Mesodermal cell (in vitro differentiated cells): Measurements from ENCODE around the gene RSF1.

ENCODE experiments used
- H3K27ac ChIP-seq: 2 replicates; pipeline ENCODE4 v1.7.0; 2013; ENCODE audit warnings: mild to moderate bottlenecking, low read depth, low read length, moderate library complexity; ENCODE audit not compliant: severe bottlenecking
- H3K36me3 ChIP-seq: 2 replicates; pipeline ENCODE4 v1.7.1; 2013; ENCODE audit warnings: mild to moderate bottlenecking, low read length, moderate library complexity; ENCODE audit not compliant: control insufficient read depth, insufficient read depth
- H3K4me1 ChIP-seq: one replicate; pipeline ENCODE4 v1.7.1; 2013; ENCODE audit warnings: mild to moderate bottlenecking, low read length; ENCODE audit not compliant: insufficient read depth, control insufficient read depth, poor library complexity, severe bottlenecking
- H3K4me3 ChIP-seq: 2 replicates; pipeline ENCODE4 v1.7.0; 2013; ENCODE audit warnings: low read length, control low read depth, mild to moderate bottlenecking; ENCODE audit not compliant: insufficient read depth, poor library complexity, severe bottlenecking; ENCODE audit errors: extremely low read depth
- H3K9me3 ChIP-seq: 2 replicates; pipeline ENCODE4 v1.7.1; 2013; ENCODE audit warnings: mild to moderate bottlenecking, low read length, moderate library complexity; ENCODE audit not compliant: control insufficient read depth
- WGBS, 2 experiments: methylation state at CpG; one replicate each; pipeline ENCODE4 v1.1.5; 2013; ENCODE audit warnings: missing lambda C conversion rate in 2 of 2; ENCODE audit not compliant: insufficient coverage in 2 of 2; 5-methylcytosine and 5-hydroxymethylcytosine counted together

The RSF1 gene

GRCh38 chr11:77806993-77807392, 13.5 kb downstream of the RSF1 start:
- Histone ChIP-seq H3K36me3 (peaks cover 37% of the 10 kb centered on the region), H3K27ac (no peak overlapping the region), H3K4me3 (no peak overlapping the region), H3K9me3 (no peaks in the 10 kb centered on the region), H3K4me1 (peaks cover 5% of the 10 kb centered on the region)
- WGBS, 2 experiments = 88 to 100% methylated on average over 2 of the region's 2 CpGs

- H3K27ac ChIP-seq = no peak overlapping the region
- H3K4me3 ChIP-seq = no peak overlapping the region
Measured at GRCh38 chr11:77806415-77806814, 14.1 kb downstream of the RSF1 start.

GRCh38 chr11:77801477-77801876, 19.0 kb downstream of the RSF1 start:
- WGBS, 2 experiments = 83 to 91% methylated on average over 2 of the region's 3 CpGs
- Histone ChIP-seq H3K27ac (peak overlapping the region; percentile 41), H3K36me3 (peaks cover 21% of the 10 kb centered on the region)

More at GRCh38 chr11:77806415-77806814, 14.1 kb downstream of the RSF1 start:
- H3K36me3 ChIP-seq = peaks cover 33% of the 10 kb centered on the region
- H3K9me3 ChIP-seq = no peaks in the 10 kb centered on the region
- H3K4me1 ChIP-seq = peaks cover 8% of the 10 kb centered on the region

GRCh38 chr11:77800449-77800848, 20.1 kb downstream of the RSF1 start:
- H3K9me3 ChIP-seq = no peaks in the 10 kb centered on the region
- H3K36me3 ChIP-seq = peaks cover 21% of the 10 kb centered on the region
- H3K4me3 ChIP-seq = no peak overlapping the region
- H3K4me1 ChIP-seq = peaks cover 8% of the 10 kb centered on the region
- H3K27ac ChIP-seq = no peak overlapping the region

More at GRCh38 chr11:77801477-77801876, 19.0 kb downstream of the RSF1 start:
- Histone ChIP-seq H3K9me3 (no peaks in the 10 kb centered on the region), H3K4me1 (peaks cover 8% of the 10 kb centered on the region), H3K4me3 (no peak overlapping the region)

GRCh38 chr11:77799338-77799737, 21.2 kb downstream of the RSF1 start:
- WGBS, 2 experiments = 100% methylated on average over 1 to 2 of the region's 3 CpGs

GRCh38 chr11:77793972-77794371, 26.6 kb downstream of the RSF1 start:
- Histone ChIP-seq H3K36me3 (peaks cover 36% of the 10 kb centered on the region), H3K9me3 (peaks cover 12% of the 10 kb centered on the region), H3K27ac (no peak overlapping the region), H3K4me1 (no peaks in the 10 kb centered on the region), H3K4me3 (no peak overlapping the region)
- WGBS, 2 experiments = 100% methylated on average over 2 of the region's 2 CpGs

More at GRCh38 chr11:77799338-77799737, 21.2 kb downstream of the RSF1 start:
- Histone ChIP-seq H3K4me3 (no peak overlapping the region), H3K27ac (no peak overlapping the region), H3K4me1 (peaks cover 8% of the 10 kb centered on the region), H3K36me3 (peaks cover 14% of the 10 kb centered on the region), H3K9me3 (no peaks in the 10 kb centered on the region)

GRCh38 chr11:77791301-77791700, 29.2 kb downstream of the RSF1 start:
- H3K36me3 ChIP-seq = peaks cover 31% of the 10 kb centered on the region
- no peak overlapping the region for H3K27ac ChIP-seq
- WGBS, 2 experiments = 91 to 93% methylated on average over 4 of the region's 4 CpGs
- H3K9me3 ChIP-seq = peaks cover 12% of the 10 kb centered on the region
- no peaks in the 10 kb centered on the region for H3K4me1 ChIP-seq
- no peak overlapping the region for H3K4me3 ChIP-seq

- H3K4me3 ChIP-seq = no peak overlapping the region
- WGBS, 2 experiments = 83 to 100% methylated on average over 2 to 3 of the region's 5 CpGs
Measured at GRCh38 chr11:77789731-77790476, 30.6 kb downstream of the RSF1 start.

GRCh38 chr11:77789061-77789730, 31.3 kb downstream of the RSF1 start:
- Histone ChIP-seq H3K4me3 (no peak overlapping the region), H3K4me1 (no peaks in the 10 kb centered on the region), H3K9me3 (peaks cover 12% of the 10 kb centered on the region), H3K36me3 (peaks cover 29% of the 10 kb centered on the region), H3K27ac (no peak overlapping the region)
- 84 to 85% methylated on average over 6 to 10 of the region's 11 CpGs for WGBS, 2 experiments

More at GRCh38 chr11:77789731-77790476, 30.6 kb downstream of the RSF1 start:
- Histone ChIP-seq H3K4me1 (no peaks in the 10 kb centered on the region), H3K36me3 (peaks cover 31% of the 10 kb centered on the region), H3K9me3 (peaks cover 12% of the 10 kb centered on the region), H3K27ac (no peak overlapping the region)

GRCh38 chr11:77784572-77784971, 36.0 kb downstream of the RSF1 start:
- Histone ChIP-seq H3K36me3 (no peaks in the 10 kb centered on the region), H3K27ac (no peak overlapping the region), H3K4me3 (no peak overlapping the region), H3K9me3 (no peaks in the 10 kb centered on the region), H3K4me1 (peaks cover 2% of the 10 kb centered on the region)
- WGBS, 2 experiments = 96 to 100% methylated on average over 2 to 3 of the region's 3 CpGs

GRCh38 chr11:77783025-77783424, 37.5 kb downstream of the RSF1 start:
- no peak overlapping the region for H3K27ac ChIP-seq
- no CpG with 5 or more reads among the region's 1 CpG for WGBS, 2 experiments
- no peaks in the 10 kb centered on the region for H3K9me3 ChIP-seq

More at GRCh38 chr11:77783025-77783424, 37.5 kb downstream of the RSF1 start:
- Histone ChIP-seq H3K4me3 (no peak overlapping the region), H3K4me1 (peaks cover 2% of the 10 kb centered on the region), H3K36me3 (no peaks in the 10 kb centered on the region)
